SHP77 (cell line): ENCODE data around the gene TSPEAR.

Source experiments
- DNase-seq, 2 experiments: peaks; one replicate each; lab custom pipeline; 2025; lab: John Stamatoyannopoulos, UW

The TSPEAR gene

DNA sequence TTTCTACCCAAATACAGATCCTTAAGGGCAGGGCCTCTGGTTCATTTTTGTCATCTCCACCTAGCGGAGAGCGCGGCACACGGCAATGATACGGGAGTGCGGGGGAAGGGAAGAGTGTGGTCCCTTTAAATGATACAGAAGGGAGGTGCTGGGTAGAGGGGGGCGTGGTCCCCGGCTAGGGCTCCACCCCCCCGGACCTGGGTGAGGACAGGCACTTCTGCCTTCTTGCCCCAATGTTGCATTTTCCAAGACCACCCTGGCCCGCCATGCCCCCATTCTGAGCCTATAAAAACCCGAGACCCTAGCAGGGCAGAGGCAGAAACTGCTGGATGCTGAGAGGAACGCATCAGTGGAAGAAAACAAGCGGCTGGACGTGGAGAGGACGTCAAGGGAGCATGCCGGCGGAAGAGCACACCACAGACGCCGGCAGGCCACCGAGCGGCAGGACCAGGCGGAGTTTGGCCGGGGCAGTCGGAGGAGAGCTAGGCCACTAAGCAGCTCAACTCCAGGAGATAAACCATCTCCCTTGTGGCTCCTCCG is 226.0 kb downstream of the TSPEAR start:
- no peak for DNase-seq

DNA sequence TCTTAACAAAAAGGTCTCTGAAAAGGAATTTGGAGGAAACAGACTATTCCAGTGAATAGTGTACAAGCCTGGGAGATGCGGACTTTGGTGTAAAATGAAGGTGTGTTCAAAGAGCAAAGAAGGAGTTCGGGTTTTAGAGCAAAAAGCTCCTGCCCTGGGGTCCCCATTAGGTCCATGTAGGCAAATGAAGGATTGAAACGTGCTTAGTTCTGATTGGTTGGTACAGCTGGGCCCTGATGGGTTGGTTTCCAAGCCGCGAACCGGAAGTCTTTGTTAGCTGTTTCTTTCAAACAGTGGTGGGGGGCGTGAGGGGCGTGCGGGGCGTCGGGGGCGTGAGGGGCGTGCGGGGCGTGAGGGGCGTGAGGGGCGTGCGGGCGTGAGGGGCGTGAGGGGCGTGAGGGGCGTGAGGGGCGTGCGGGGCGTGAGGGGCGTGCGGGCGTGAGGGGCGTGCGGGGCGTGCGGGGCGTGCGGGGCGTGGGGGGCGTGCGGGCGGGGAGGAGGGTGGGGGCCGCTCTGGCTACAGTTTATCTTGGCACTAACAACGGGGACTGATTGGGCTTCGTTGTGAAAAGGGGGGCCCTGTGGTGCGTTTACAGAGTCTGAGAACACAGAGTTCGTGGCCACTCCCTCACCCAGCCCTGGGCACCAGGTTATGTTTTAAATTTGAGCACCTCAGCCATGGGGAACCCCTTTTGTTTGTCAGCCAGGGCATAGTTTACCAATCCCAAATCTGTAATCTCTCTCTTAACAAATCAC is 226.7 kb downstream of the TSPEAR start:
- DNase-seq: no peak

DNA sequence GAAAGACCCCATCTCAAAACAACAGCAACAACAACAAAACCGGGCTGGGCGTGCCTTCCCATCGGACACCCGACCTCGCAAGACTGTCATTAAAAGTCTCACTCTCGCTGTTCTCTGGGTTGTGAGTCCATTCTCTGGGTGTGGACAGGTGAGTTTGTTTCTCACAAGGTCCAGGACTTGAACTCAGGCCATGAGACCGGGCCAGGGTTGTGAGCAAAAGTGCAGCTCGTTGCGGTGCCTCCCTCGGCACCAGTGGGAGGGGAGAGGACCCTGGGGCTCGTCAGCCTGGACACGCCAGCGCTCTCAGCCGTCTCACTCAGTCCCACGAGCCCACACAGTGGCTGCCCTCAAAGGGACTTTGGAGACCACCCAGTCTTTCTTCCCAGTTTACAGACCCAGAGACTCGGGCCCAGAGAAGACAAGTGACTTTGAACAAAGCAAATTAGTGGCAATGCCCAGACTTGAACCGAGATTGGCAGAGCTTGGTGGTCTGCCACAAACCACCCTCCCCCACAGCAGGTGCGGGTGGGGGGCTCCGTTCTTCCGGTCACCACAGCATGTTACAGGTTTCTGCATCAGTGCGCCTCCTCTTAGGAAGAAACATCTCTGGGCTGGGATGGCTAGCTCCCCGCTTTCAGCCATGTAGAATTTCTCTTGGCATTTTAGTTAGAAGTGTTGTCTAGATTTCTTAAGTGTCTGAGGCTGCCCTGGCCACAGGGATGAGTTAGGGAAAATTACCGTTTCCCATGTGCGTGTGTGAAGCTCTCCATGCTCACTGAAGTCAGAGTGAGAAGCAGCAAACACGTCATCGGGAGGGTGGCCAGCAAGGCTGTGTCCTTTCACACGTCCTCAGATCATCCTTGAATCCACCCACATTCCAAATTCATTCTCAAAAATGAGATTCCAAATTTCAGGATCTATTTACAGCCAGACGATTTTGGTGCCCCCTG is 227.8 kb downstream of the TSPEAR start:
- DNase-seq: no peak

- no peak for DNase-seq
Observed at GRCh38 chr21:44482581-44483287, 228.6 kb downstream of the TSPEAR start.

DNA sequence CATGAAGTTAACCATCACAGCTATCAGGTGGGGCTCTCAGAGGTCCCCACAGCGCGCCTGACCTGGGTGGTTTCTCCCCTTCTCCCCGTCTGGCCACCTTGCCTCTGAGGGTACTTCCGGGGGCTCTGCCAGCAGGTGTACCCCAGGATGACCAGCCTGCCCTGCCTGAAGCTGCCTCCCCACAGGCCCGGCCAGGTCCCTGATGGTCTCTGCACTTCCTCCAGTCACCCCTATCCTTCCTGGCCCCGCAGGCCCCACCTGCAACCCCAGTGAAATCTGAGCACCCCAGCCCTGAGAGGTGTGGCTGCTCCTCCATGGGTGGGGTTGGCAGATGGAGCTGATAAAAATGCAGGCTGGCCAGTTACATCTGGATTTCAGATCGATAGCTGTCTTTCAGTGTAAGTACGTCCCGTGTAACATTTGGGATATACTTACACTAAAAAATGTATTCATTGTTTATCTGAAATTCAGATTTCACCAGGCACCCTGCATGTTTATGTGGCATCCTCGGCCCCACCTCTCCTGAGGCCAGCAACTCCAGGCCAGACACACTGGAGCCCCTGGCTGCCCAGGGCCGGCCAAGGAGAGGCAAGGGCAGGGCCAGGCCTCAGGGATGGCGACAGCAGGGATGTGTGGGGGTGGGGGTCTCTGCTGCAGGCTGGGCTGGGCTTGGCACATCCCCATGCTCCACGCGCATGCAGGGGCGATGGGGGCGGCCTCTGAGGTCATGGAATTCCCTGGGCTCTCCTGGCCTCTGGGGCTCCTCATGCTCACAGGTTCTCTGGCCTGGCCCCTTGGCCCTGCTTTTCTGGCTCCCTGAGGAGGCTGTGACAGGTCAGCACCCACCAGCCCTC is 230.9 kb downstream of the TSPEAR start:
- no peak for DNase-seq

- DNase-seq: peak in 1 of 2 experiments; percentile 18
Observed at GRCh38 chr21:44479556-44480199, 231.7 kb downstream of the TSPEAR start.

- no peak for DNase-seq
Observed at GRCh38 chr21:44478801-44479167, 232.6 kb downstream of the TSPEAR start.

GRCh38 chr21:44478124-44478800 is 233.1 kb downstream of the TSPEAR start:
- DNase-seq: no peak

DNA sequence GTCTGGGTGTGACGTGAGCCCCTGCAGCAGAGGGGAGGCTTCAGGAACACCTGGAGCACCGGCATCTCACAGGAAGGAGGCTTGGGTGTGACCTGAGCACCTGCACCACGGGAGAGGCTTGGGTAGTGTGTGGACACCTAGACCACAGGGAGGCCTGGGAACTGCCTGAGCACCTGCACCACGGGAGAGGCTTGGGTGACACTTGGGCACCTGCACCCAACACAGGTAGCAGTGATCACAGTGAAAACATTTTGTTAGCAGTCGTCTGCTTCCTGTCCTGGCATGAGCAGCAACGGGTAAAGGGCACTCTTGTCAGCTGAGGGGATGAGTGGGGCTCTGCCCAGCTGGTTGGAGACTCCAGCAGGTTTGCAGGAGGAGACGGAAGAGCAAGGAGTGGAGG is 233.7 kb downstream of the TSPEAR start:
- no peak for DNase-seq

GRCh38 chr21:44477131-44477530 is 234.2 kb downstream of the TSPEAR start:
- no peak for DNase-seq

DNA sequence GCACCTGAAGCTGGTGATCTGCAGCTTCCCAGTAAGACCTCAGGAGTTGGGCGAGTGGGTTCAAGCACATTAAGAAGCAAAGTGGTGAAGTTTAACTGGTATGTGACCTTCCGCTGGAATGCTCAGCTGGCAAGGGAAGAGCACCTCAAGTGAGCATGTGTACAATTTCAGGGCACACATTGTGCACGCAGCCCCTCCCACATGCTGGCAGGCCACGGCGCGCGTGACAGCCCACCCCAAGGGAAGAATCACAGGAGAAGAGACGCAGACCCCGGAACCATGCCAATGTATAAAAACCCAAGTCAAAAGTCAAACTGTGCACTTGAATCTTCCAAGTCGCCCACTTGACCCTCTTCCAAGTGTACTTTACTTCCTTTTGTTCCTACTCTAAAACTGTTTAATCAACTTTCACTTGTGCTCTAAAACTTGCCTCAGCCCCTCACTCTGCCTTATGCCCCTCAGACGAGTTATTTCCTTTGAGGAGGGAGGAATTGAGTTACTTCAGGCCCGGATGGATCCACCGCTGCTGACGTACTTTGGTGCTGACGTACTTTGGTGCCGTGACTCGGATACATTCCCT is 236.0 kb downstream of the TSPEAR start:
- DNase-seq: no peak

DNA sequence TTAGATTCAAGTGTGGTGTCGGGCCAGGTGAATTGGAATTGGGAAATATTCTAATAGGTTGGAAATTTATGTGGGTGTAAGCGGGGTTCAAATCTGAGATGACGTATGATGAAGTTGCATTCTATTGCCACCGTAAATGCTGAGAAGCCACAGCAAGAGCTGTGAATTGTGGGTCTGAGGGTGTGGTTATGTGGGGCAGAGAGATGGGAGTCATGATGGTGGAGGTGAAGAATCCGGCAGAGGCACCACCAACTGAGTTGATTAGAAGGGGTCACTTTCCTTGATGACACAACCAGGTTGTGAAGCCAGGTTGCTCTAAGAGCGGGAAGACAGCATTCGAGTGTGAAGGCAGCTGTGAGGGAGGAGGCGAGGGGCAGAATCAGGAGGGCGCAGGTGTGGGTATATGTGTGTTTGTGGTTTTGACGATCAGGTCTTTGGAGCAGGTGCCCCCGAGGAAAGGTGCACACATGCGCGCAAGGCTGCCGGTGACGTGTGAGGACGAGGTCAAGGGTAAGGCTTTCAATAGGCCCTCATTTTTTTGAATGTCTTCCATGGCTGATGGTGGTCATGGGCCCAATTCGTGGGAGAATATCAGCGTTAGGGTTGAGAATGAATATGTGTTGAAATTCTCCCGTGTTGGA is 237.3 kb downstream of the TSPEAR start:
- no peak for DNase-seq

DNA sequence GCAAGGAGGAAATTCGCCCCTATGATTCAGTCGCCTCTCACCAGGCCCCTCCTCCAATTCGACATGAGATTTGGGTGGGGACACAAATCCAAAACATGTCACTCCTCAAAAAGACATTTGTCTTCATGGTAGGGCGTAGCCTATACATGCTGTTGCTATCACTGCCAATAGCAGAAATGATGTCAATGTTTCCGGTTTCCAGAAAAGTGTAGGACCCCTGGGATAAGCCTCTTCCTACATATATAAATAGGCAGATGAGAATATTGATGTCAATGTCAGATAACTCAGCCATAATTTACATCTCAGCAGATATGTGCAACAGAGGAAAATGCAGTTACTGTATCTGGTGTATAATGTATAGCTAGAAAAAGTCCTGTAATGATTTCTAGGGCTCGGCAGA is 239.4 kb downstream of the TSPEAR start:
- DNase-seq: no peak

DNA sequence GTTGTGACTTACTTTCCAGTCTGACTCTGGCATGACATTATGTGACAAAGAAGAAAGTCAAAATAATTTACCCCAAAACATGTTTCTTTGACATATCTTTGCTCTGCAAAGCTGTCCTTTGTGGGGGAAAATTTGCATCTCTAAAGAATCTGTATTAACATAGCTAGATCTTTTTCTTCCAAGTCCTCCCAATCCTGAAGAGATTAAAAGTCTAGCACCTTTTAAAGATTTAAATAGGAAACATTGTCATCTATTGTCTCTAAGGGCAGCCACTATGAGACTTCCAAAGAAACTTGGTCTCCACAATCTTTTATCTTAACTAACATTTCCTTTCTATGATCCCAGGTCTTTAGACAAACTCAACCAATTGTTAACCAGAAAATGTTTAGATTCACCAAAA is 240.0 kb downstream of the TSPEAR start:
- DNase-seq: no peak

DNA sequence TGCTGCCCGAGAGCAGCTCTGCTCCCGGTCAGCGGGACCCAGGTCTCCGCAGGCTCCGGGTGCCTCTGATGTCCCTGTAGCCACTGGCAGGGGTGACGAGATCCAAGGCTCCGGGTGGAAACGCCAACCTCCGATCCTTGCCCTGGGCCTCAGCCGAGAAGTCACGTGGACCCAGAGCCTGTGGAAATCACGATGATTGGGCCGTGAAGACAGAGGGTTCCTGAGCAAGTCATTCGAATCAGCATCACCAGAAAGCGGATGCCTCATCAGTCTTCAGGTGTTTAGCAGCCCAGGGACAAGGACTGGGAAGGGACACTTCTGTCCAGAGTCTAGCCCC is 243.5 kb downstream of the TSPEAR start:
- no peak for DNase-seq

GRCh38 chr21:44466996-44467858 is 244.1 kb downstream of the TSPEAR start:
- no peak for DNase-seq

DNA sequence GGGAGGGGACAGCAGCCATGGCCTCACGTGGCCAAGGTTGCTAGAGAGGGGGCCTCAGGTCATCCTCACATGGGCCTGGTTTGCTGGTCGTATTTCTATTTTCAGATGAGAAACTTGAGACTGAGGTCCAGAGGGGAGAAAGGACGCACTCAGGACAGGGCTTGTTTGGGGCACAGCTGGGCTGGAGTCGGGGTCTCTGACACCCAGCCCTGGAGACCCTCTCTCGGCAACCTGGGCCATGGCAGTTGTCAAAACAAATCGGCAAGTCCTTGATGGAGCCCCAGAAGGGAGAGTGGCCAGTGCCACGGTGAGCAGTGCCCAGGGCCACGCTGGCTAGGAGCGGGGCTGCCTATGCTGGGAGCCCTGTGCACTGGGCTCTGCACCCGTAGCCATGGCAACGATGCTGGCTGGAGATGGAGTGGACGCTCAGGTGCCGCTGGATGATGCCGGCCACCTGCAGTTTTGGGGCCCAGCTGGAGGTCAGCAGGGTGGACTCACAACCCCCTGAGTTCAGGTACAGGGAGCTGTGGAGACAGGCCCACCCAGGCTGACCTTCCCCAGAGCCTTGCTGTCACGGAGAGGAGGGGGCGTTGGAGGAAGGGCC is 244.9 kb downstream of the TSPEAR start:
- DNase-seq: no peak

- no peak for DNase-seq
Observed at GRCh38 chr21:44464351-44464750, 247.0 kb downstream of the TSPEAR start.
